ENCODE results near the gene ABHD12.

ABHD12 gene

GRCh38 chr20:25355011-25355595 lies 35.5 kb downstream of the ABHD12 start:
- Mint-ChIP-seq H3K4me3 (no peak overlapping the region), H3K27ac (peak overlapping the region in 1 of 2 donors; percentile 71), H3K36me3 (ENCODE audit: insufficient read depth) (peaks cover 3% of the 10 kb centered on the region), H3K4me1 (ENCODE audit: low read depth in 2 of 2) (peaks cover 25 to 32% of the 10 kb centered on the region in 2 donors), H3K27me3 (no peaks in the 10 kb centered on the region), H3K9me3 (no peaks in the 10 kb centered on the region)
- DNase-seq: no peak
- no peak for ATAC-seq (replicated peaks)

GRCh38 chr20:25353747-25354705 lies 36.6 kb downstream of the ABHD12 start:
- ATAC-seq (replicated peaks) (no peak), DNase-seq (no peak)
- no peak overlapping the region for H3K4me3 Mint-ChIP-seq
- H3K36me3 Mint-ChIP-seq (ENCODE audit: insufficient read depth): peaks cover 3% of the 10 kb centered on the region
- H3K27me3 Mint-ChIP-seq: no peaks in the 10 kb centered on the region
- H3K9me3 Mint-ChIP-seq: no peaks in the 10 kb centered on the region
- peak overlapping the region in 1 of 2 donors; percentile 77 for H3K27ac Mint-ChIP-seq
- peaks cover 25 to 34% of the 10 kb centered on the region in 2 donors for H3K4me1 Mint-ChIP-seq (ENCODE audit: low read depth in 2 of 2)

GRCh38 chr20:25353353-25353746 lies 37.3 kb downstream of the ABHD12 start:
- H3K36me3 Mint-ChIP-seq (ENCODE audit: insufficient read depth): peaks cover 3% of the 10 kb centered on the region

GRCh38 chr20:25352746-25353145 lies 37.9 kb downstream of the ABHD12 start:
- Mint-ChIP-seq H3K27ac (no peak overlapping the region), H3K4me1 (ENCODE audit: low read depth in 2 of 2) (peaks cover 18 to 26% of the 10 kb centered on the region in 2 donors), H3K9me3 (no peaks in the 10 kb centered on the region), H3K36me3 (ENCODE audit: insufficient read depth) (peaks cover 3% of the 10 kb centered on the region), H3K4me3 (no peak overlapping the region), H3K27me3 (no peaks in the 10 kb centered on the region)
- no peak for DNase-seq
- ATAC-seq (replicated peaks): no peak

More at GRCh38 chr20:25353353-25353746, 37.3 kb downstream of the ABHD12 start:
- ATAC-seq (replicated peaks) (no peak), DNase-seq (no peak)
- Mint-ChIP-seq H3K4me1 (ENCODE audit: low read depth in 2 of 2) (peaks cover 22 to 32% of the 10 kb centered on the region in 2 donors), H3K27me3 (no peaks in the 10 kb centered on the region), H3K27ac (peak overlapping the region in 1 of 2 donors; percentile 77), H3K9me3 (no peaks in the 10 kb centered on the region), H3K4me3 (no peak overlapping the region)

GRCh38 chr20:25351024-25351360 lies 39.6 kb downstream of the ABHD12 start:
- Mint-ChIP-seq H3K4me1 (ENCODE audit: low read depth in 2 of 2) (peaks cover 12 to 23% of the 10 kb centered on the region in 2 donors), H3K27ac (peak overlapping the region in 1 of 2 donors; percentile 5), H3K27me3 (no peaks in the 10 kb centered on the region), H3K36me3 (ENCODE audit: insufficient read depth) (peaks cover 3% of the 10 kb centered on the region), H3K4me3 (no peak overlapping the region), H3K9me3 (no peaks in the 10 kb centered on the region)
- no peak for ATAC-seq (replicated peaks)
- no peak for DNase-seq

GRCh38 chr20:25346349-25346748 lies 44.3 kb downstream of the ABHD12 start:
- DNase-seq: peak in 2 of 3 experiments; percentile 5 to 21
- Mint-ChIP-seq H3K27me3 (no peaks in the 10 kb centered on the region), H3K4me1 (ENCODE audit: low read depth in 2 of 2) (peaks cover 16 to 50% of the 10 kb centered on the region in 2 donors), H3K9me3 (no peaks in the 10 kb centered on the region), H3K36me3 (ENCODE audit: insufficient read depth) (no peaks in the 10 kb centered on the region), H3K27ac (peak overlapping the region in 1 of 2 donors; percentile 64), H3K4me3 (peak overlapping the region in 1 of 2 donors; percentile 31)
- ATAC-seq (replicated peaks): peak; percentile 89

GRCh38 chr20:25345721-25346120 lies 44.9 kb downstream of the ABHD12 start:
- H3K27ac Mint-ChIP-seq: peak overlapping the region in 1 of 2 donors; percentile 64
- no peak for ATAC-seq (replicated peaks)

GRCh38 chr20:25344634-25345033 lies 46.0 kb downstream of the ABHD12 start:
- DNase-seq (no peak), ATAC-seq (replicated peaks) (no peak)
- Mint-ChIP-seq H3K9me3 (no peaks in the 10 kb centered on the region), H3K27ac (peak overlapping the region in 1 of 2 donors; percentile 64), H3K4me3 (no peak overlapping the region), H3K27me3 (no peaks in the 10 kb centered on the region), H3K36me3 (ENCODE audit: insufficient read depth) (no peaks in the 10 kb centered on the region), H3K4me1 (ENCODE audit: low read depth in 2 of 2) (peaks cover 17 to 44% of the 10 kb centered on the region in 2 donors)

More at GRCh38 chr20:25345721-25346120, 44.9 kb downstream of the ABHD12 start:
- Mint-ChIP-seq H3K9me3 (no peaks in the 10 kb centered on the region), H3K4me3 (no peak overlapping the region), H3K36me3 (ENCODE audit: insufficient read depth) (no peaks in the 10 kb centered on the region), H3K4me1 (ENCODE audit: low read depth in 2 of 2) (peaks cover 17 to 47% of the 10 kb centered on the region in 2 donors), H3K27me3 (no peaks in the 10 kb centered on the region)
- DNase-seq: no peak

- Mint-ChIP-seq H3K27ac (no peak overlapping the region), H3K27me3 (no peaks in the 10 kb centered on the region), H3K4me3 (no peak overlapping the region), H3K9me3 (no peaks in the 10 kb centered on the region), H3K36me3 (ENCODE audit: insufficient read depth) (no peaks in the 10 kb centered on the region), H3K4me1 (ENCODE audit: low read depth in 2 of 2) (peaks cover 17 to 44% of the 10 kb centered on the region in 2 donors)
- DNase-seq (no peak), ATAC-seq (replicated peaks) (no peak)
Observed at GRCh38 chr20:25341716-25342680, 48.6 kb downstream of the ABHD12 start.

GRCh38 chr20:25340380-25340779 lies 50.3 kb downstream of the ABHD12 start:
- Mint-ChIP-seq H3K4me1 (ENCODE audit: low read depth in 2 of 2) (peaks cover 11 to 34% of the 10 kb centered on the region in 2 donors), H3K4me3 (no peak overlapping the region)
- ATAC-seq (replicated peaks): no peak

GRCh38 chr20:25339608-25340007 lies 51.0 kb downstream of the ABHD12 start:
- no peaks in the 10 kb centered on the region for H3K9me3 Mint-ChIP-seq
- H3K36me3 Mint-ChIP-seq (ENCODE audit: insufficient read depth): no peaks in the 10 kb centered on the region
- H3K4me1 Mint-ChIP-seq (ENCODE audit: low read depth in 2 of 2): peaks cover 9 to 27% of the 10 kb centered on the region in 2 donors
- peak overlapping the region in 1 of 2 donors; percentile 49 for H3K27ac Mint-ChIP-seq
- ATAC-seq (replicated peaks): no peak
- H3K4me3 Mint-ChIP-seq: no peak overlapping the region
- no peak for DNase-seq
- no peaks in the 10 kb centered on the region for H3K27me3 Mint-ChIP-seq

More at GRCh38 chr20:25340380-25340779, 50.3 kb downstream of the ABHD12 start:
- no peaks in the 10 kb centered on the region for H3K9me3 Mint-ChIP-seq
- no peaks in the 10 kb centered on the region for H3K27me3 Mint-ChIP-seq
- H3K27ac Mint-ChIP-seq: no peak overlapping the region
- DNase-seq: no peak
- no peaks in the 10 kb centered on the region for H3K36me3 Mint-ChIP-seq (ENCODE audit: insufficient read depth)

GRCh38 chr20:25338112-25339023 lies 52.3 kb downstream of the ABHD12 start:
- Mint-ChIP-seq H3K4me3 (no peak overlapping the region), H3K4me1 (ENCODE audit: low read depth in 2 of 2) (peaks cover 2 to 18% of the 10 kb centered on the region in 2 donors), H3K27ac (peak overlapping the region in 1 of 2 donors; percentile 69), H3K27me3 (no peaks in the 10 kb centered on the region), H3K9me3 (no peaks in the 10 kb centered on the region), H3K36me3 (ENCODE audit: insufficient read depth) (no peaks in the 10 kb centered on the region)
- ATAC-seq (replicated peaks) (no peak), DNase-seq (no peak)

Data from effector memory CD8-positive, alpha-beta T cell (primary cell).